Caco-2 (cell line): Measurements from ENCODE around the gene ACOT12. TPM values are rescaled to one million over a fixed set of nuclear protein-coding genes. Genes with fewer than 3 reads are reported as not detected.

Experiments used
- BruUV-seq: library from RNA; stranded (reverse); fragments of 400-500 nt; replicated peaks from 2 replicates; lab custom pipeline; 2021; lab: Mats Ljungman, UMichigan
- CTCF ChIA-PET: fragments of 300-600 bp; sonication (Branson Sonifier 250); formaldehyde crosslinking; loops from one replicate; lab custom pipeline; 2022; ENCODE audit warnings: antibody characterized with exemption; lab: Charles Lee
- POLR2A ChIA-PET: fragments of 300-600 bp; sonication (Branson Sonifier 250); formaldehyde crosslinking; loops from one replicate; lab custom pipeline; 2022; ENCODE audit warnings: antibody characterized with exemption; lab: Charles Lee
- DNase-seq, 2 experiments: peaks; one replicate each; pipeline versions ENCODE4 v3.0.0 to v3.0.0-alpha.2; 2020 to 2022
- H3K27me3 ChIP-seq: replicated peaks from 2 replicates; pipeline ENCODE4 v1.6.0; 2011; ENCODE audit warnings: low read length; ENCODE audit not compliant: control insufficient read depth, insufficient read depth
- H3K36me3 ChIP-seq: 2 replicates; pipeline ENCODE4 v1.5.1; 2011; ENCODE audit warnings: low read length; ENCODE audit not compliant: control insufficient read depth, insufficient read depth
- H3K4me1 ChIP-seq: fragments of 250-450 bp; sonication (Bioruptor Pico); 2 replicates; pipeline ENCODE4 v1.5.1; 2020; ENCODE audit warnings: mild to moderate bottlenecking
- H3K4me3 ChIP-seq: 2 replicates; pipeline ENCODE4 v1.5.1; 2011; ENCODE audit warnings: low read depth, mild to moderate bottlenecking, control low read depth, low read length
- H3K9me3 ChIP-seq: fragments of 250-450 bp; sonication (Bioruptor Pico); 2 replicates; pipeline ENCODE4 v1.5.1; 2020; ENCODE audit warnings: mild to moderate bottlenecking, moderate library complexity
- H3K27ac Mint-ChIP-seq: one replicate; pipeline ENCODE4 v1.8.0; 2022; ENCODE audit warnings: mixed read lengths; ENCODE audit not compliant: unreplicated experiment
- H3K27me3 Mint-ChIP-seq: one replicate; pipeline ENCODE4 v1.8.0; 2022; ENCODE audit warnings: mixed read lengths; ENCODE audit not compliant: insufficient read depth, unreplicated experiment
- H3K36me3 Mint-ChIP-seq: one replicate; pipeline ENCODE4 v1.8.0; 2022; ENCODE audit warnings: mild to moderate bottlenecking, mixed read lengths; ENCODE audit not compliant: insufficient read depth, unreplicated experiment
- H3K4me1 Mint-ChIP-seq: one replicate; pipeline ENCODE4 v1.8.0; 2022; ENCODE audit warnings: low read depth, mixed read lengths; ENCODE audit not compliant: unreplicated experiment
- H3K4me3 Mint-ChIP-seq: one replicate; pipeline ENCODE4 v1.8.0; 2022; ENCODE audit warnings: mild to moderate bottlenecking, moderate library complexity, mixed read lengths; ENCODE audit not compliant: unreplicated experiment
- H3K9me3 Mint-ChIP-seq: one replicate; pipeline ENCODE4 v1.8.0; 2022; ENCODE audit warnings: mixed read lengths; ENCODE audit not compliant: unreplicated experiment
- CTCF ChIP-seq, 2 experiments: fragments of 200-600 bp in 1 of 2; IDR thresholded peaks; 1 replicate in 1 of 2; 2 replicates in 1 of 2; pipeline versions ENCODE4 v1.5.1 to v1.8.0; 2011 to 2022; ENCODE audit warnings: antibody characterized with exemption in 1 of 2, control low read depth in 1 of 2, inconsistent platforms in 1 of 2, low read depth in 1 of 2, low read length in 1 of 2, mild to moderate bottlenecking in 1 of 2, moderate library complexity in 1 of 2; ENCODE audit not compliant: insufficient read depth in 1 of 2, severe bottlenecking in 1 of 2, unreplicated experiment in 1 of 2
- intact Hi-C: fragments of 100-400 bp; cut with micrococcal nuclease; formaldehyde crosslinking; loops from one replicate; pipeline ENCODE4 v1.10.0; 2022; ENCODE audit not compliant: unreplicated experiment
- total RNA-seq: library from RNA; stranded (reverse); gene quantifications from 2 replicates; pipeline ENCODE4 v1.2.3, GENCODE V29; 2022

ACOT12 gene
- total RNA-seq, 1 experiment from 2014 or later, result 1.4 TPM

GRCh38 chr5:81424728-81425127, 30.8 kb upstream of the ACOT12 start:
- TF ChIP-seq CTCF (IDR thresholded peaks at IDR 0.05; ENCODE audit: insufficient read depth in 1 of 2, low read depth in 1 of 2, low read length in 1 of 2, severe bottlenecking in 1 of 2, unreplicated experiment in 1 of 2), result no peak
- Mint-ChIP-seq H3K4me3 (no peak overlapping the region), H3K27ac (no peak overlapping the region), H3K4me1 (peaks cover 19% of the 10 kb centered on the region), H3K9me3 (no peaks in the 10 kb centered on the region), H3K27me3 (no peaks in the 10 kb centered on the region), H3K36me3 (no peaks in the 10 kb centered on the region)
- Histone ChIP-seq H3K4me1 (peaks cover 19% of the 10 kb centered on the region), H3K36me3 (no peaks in the 10 kb centered on the region), H3K27me3 (no peaks in the 10 kb centered on the region), H3K9me3 (no peaks in the 10 kb centered on the region), H3K4me3 (no peak overlapping the region)
- ChIA-PET CTCF (interaction anchor here (1.0 to 1.6 kb wide), 2 partner anchors 123 to 414 kb away, joined by 3 read pairs; partner anchors contain the start of gene ZCCHC9), POLR2A (no interaction called here)
- intact Hi-C loops, result loop anchor here (1.0 to 5.0 kb wide), 5 partner anchors 77 to 801 kb away; partner anchors contain the start of gene SSBP2
- no peak for DNase-seq
- BruUV-seq, result no TSS peak

DNA sequence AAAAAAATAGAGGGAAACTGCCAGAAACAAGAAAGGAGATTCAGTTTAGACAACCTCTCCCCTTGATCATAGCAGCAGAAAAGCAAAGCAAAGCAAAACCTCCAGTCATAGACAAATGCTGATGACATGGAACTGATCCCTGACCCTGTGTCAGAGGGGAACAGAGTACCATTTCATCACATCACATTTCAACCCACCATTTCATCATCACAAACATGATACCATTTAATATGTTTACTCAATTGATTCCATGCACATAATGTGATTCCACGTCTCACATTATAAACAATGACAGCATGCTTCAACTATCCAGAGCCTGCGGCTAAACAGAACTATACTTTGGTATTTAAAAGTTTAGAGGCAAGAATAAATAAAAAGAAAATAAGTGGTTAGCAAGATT, 28.7 kb upstream of the ACOT12 start:
- DNase-seq, result no peak
- H3K27me3 ChIP-seq, result no peaks in the 10 kb centered on the region
- CTCF ChIA-PET, result no interaction called here
- Mint-ChIP-seq H3K27me3 (no peaks in the 10 kb centered on the region), H3K27ac (no peak overlapping the region), H3K9me3 (no peaks in the 10 kb centered on the region), H3K4me1 (peaks cover 19% of the 10 kb centered on the region), H3K4me3 (no peak overlapping the region), H3K36me3 (no peaks in the 10 kb centered on the region)
- TF ChIP-seq CTCF (IDR thresholded peaks at IDR 0.05; ENCODE audit: insufficient read depth in 1 of 2, low read depth in 1 of 2, low read length in 1 of 2, severe bottlenecking in 1 of 2, unreplicated experiment in 1 of 2), result no peak
- no TSS peak for BruUV-seq
- H3K4me1 ChIP-seq, result peaks cover 6% of the 10 kb centered on the region
- POLR2A ChIA-PET, result no interaction called here
- no peaks in the 10 kb centered on the region for H3K36me3 ChIP-seq
- H3K9me3 ChIP-seq, result no peaks in the 10 kb centered on the region
- H3K4me3 ChIP-seq, result no peak overlapping the region
- intact Hi-C loops, result no loop called here

- Histone ChIP-seq H3K27me3 (no peaks in the 10 kb centered on the region), H3K9me3 (no peaks in the 10 kb centered on the region), H3K4me3 (no peak overlapping the region), H3K36me3 (no peaks in the 10 kb centered on the region), H3K4me1 (no peaks in the 10 kb centered on the region)
- CTCF ChIA-PET, result interaction anchor here (1.3 kb wide), 1 partner anchor 745 kb away, joined by 3 read pairs; no protein-coding TSS in a partner anchor
- no peaks in the 10 kb centered on the region for H3K9me3 Mint-ChIP-seq
- no peak overlapping the region for H3K27ac Mint-ChIP-seq
- intact Hi-C loops, result no loop called here
- peaks cover 8% of the 10 kb centered on the region for H3K4me1 Mint-ChIP-seq
- H3K27me3 Mint-ChIP-seq, result no peaks in the 10 kb centered on the region
- H3K4me3 Mint-ChIP-seq, result no peak overlapping the region
- DNase-seq, result no peak
- H3K36me3 Mint-ChIP-seq, result no peaks in the 10 kb centered on the region
- POLR2A ChIA-PET, result no interaction called here
- TF ChIP-seq CTCF (IDR thresholded peaks at IDR 0.05; ENCODE audit: insufficient read depth in 1 of 2, low read depth in 1 of 2, low read length in 1 of 2, severe bottlenecking in 1 of 2, unreplicated experiment in 1 of 2), result no peak
- BruUV-seq, result no TSS peak
These were observed 26.2 kb upstream of the ACOT12 start for GRCh38 chr5:81420039-81420667.
